ENCODE measurements around the gene ZNF629. TPM values are rescaled to one million over a fixed set of nuclear protein-coding genes. Genes with fewer than 3 reads are reported as not detected.
A peak's percentile ranks its signal among the peaks of the same experiment; 100 is the strongest.

ZNF629 gene
- total RNA-seq, 4 donors from 2014 or later, result 10.9 to 18.1 (median 16.0) TPM

DNA sequence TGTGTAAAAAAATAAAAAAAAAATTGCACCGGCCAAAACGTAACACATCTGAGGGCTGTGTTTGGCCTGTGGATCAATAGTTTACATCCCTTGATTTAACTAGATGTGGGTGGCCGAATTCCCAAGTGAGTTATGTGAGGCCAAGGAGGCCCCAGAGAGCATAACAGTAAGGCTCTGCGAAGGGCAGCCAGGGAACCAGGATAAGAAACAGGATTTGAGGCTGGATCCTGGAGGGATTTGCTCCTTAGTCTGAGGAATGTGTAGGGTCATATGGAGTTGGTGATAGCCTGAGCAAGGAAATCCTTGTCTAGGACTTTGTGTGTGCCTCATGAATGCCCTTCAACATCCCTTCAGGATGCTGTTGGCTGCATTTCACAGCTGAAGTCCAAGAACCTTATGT is 36.8 kb downstream of the ZNF629 start:
- WGBS, 2 donors, result 90 to 91% methylated on average over 4 of the region's 4 CpGs
- no peak for TF ChIP-seq POLR2A (IDR thresholded peaks at IDR 0.05)
- TF ChIP-seq, protein P1, sequence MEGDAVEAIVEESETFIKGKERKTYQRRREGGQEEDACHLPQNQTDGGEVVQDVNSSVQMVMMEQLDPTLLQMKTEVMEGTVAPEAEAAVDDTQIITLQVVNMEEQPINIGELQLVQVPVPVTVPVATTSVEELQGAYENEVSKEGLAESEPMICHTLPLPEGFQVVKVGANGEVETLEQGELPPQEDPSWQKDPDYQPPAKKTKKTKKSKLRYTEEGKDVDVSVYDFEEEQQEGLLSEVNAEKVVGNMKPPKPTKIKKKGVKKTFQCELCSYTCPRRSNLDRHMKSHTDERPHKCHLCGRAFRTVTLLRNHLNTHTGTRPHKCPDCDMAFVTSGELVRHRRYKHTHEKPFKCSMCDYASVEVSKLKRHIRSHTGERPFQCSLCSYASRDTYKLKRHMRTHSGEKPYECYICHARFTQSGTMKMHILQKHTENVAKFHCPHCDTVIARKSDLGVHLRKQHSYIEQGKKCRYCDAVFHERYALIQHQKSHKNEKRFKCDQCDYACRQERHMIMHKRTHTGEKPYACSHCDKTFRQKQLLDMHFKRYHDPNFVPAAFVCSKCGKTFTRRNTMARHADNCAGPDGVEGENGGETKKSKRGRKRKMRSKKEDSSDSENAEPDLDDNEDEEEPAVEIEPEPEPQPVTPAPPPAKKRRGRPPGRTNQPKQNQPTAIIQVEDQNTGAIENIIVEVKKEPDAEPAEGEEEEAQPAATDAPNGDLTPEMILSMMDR (IDR thresholded peaks at IDR 0.05), result no peak
- no peak for DNase-seq (ENCODE audit: low spot score in 2 of 2)
- intact Hi-C loops (cut with DNase I; ENCODE audit: low total_unique reads), result no loop called here
- no peak overlapping the region for H3K4me3 ChIP-seq (ENCODE audit: low read depth, poor library complexity, severe bottlenecking)

- DNase-seq (ENCODE audit: low spot score in 2 of 2), result no peak
- 21 to 29% methylated on average over 21 to 30 of the region's 36 CpGs for WGBS, 2 donors
- intact Hi-C loops (cut with DNase I; ENCODE audit: low total_unique reads), result no loop called here
- TF ChIP-seq POLR2A (IDR thresholded peaks at IDR 0.05), result no peak
- TF ChIP-seq, protein P1 (IDR thresholded peaks at IDR 0.05), result no peak
- peak overlapping the region; percentile 57 for H3K4me3 ChIP-seq (ENCODE audit: low read depth, poor library complexity, severe bottlenecking)
These were observed 38.2 kb downstream of the ZNF629 start for GRCh38 chr16:30748634-30749445.

DNA sequence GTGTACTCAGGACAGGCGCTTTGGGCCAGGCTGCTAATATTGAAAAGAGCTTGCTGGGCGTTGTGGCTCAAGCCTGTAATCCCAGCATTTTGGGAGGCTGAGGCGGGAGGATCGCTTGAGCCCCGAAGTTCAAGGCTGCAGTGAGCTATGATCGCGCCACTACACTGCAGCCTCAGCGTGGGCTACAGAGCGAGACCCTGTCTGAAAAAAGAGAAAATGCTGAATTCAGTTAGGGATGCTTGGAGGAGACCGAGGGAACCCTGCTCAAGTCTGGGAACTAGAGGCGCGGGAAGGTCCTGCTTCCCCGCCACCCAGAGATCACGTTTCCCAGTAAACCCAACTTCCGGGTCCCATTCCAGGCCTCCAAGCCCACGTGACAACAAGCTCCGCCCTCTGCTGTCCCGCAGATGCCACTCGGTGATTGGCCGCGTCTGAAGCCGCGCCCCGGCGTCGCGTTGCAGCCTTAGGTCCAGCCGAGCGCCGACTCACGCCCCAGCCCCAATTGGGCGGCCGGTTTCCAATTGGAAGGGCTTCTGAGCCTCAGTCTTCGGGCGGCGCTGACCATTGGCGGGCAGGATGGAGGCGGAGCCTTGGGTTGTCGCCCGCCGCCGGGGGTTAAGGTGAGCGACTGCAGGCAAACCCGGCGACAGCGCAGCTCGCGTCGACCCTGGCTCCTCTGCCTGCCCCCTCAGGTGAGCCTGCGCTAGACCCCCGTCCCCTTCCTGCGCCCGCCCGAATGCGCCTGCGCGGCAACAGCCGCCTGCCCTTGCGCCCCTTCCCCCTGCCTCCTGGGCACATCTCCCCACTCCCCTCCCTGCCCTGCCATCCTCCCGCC is 39.0 kb downstream of the ZNF629 start, which contains the start of gene PHKG2:
Gene PHKG2 (plus strand): TSS at position 627 of the 835 bp plus-strand sequence. CDS start 396 bp downstream, outside the sequence.
- peak; percentile 99 to 100 for DNase-seq (ENCODE audit: low spot score in 2 of 2)

GRCh38 chr16:30747331-30747730 is 39.7 kb downstream of the ZNF629 start:
- no peak overlapping the region for H3K4me3 ChIP-seq (ENCODE audit: low read depth, poor library complexity, severe bottlenecking)
- DNase-seq (ENCODE audit: low spot score in 2 of 2), result no peak
- intact Hi-C loops (cut with DNase I; ENCODE audit: low total_unique reads), result no loop called here
- TF ChIP-seq POLR2A (IDR thresholded peaks at IDR 0.05), result no peak
- TF ChIP-seq, protein P1 (IDR thresholded peaks at IDR 0.05), result no peak
- WGBS, 2 donors, result 31 to 33% methylated on average over 3 of the region's 3 CpGs

More for the DNA sequence above, 39.0 kb downstream of the ZNF629 start, which contains the start of gene PHKG2:
- peak within 1 kb of the TSS; percentile 57 for H3K4me3 ChIP-seq (ENCODE audit: low read depth, poor library complexity, severe bottlenecking)
- TF ChIP-seq POLR2A (IDR thresholded peaks at IDR 0.05), result no peak
- TF ChIP-seq, protein P1 (IDR thresholded peaks at IDR 0.05), result no peak
- WGBS, 2 donors, result 3 to 7% methylated on average over 32 to 47 of the region's 60 CpGs
- intact Hi-C loops (cut with DNase I; ENCODE audit: low total_unique reads), result no loop called here

DNA sequence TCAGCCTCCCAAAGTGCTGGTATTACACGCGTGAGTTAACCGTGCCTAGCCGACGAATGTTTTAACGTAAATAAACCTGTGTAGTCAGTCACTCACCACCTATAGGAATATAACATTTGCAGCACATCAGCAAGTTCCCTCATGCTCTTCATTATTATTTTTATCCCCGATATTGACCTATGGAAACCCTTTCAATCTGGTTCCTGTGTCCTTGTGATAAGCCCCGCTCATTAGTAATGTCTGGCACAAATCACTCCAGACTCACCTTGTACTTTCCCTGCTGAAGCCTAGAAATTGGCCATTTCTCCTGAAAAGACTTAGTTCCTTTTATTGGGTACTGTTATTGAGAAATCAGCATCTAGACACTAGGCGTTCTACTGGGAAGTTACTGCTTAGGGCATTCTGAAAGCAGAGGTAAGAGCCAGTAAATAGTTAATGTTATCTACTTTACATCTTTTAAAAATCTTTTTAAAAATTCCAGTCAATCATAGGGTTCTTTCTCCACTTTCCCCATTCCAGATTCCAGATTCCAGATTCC is 40.3 kb downstream of the ZNF629 start:
- DNase-seq (ENCODE audit: low spot score in 2 of 2), result no peak
- 87 to 89% methylated on average over 9 of the region's 9 CpGs for whole genome bisulfite sequencing, 2 donors
- no peak overlapping the region for H3K4me3 ChIP-seq (ENCODE audit: low read depth, poor library complexity, severe bottlenecking)
- intact Hi-C loops (cut with DNase I; ENCODE audit: low total_unique reads), result no loop called here
- TF ChIP-seq POLR2A (IDR thresholded peaks at IDR 0.05), result no peak
- TF ChIP-seq, protein P1 (IDR thresholded peaks at IDR 0.05), result no peak
